Fibroblast of skin of left quadriceps (primary cell): ENCODE results near the gene KCND3.
A peak's percentile ranks its signal among the peaks of the same experiment; 100 is the strongest.
"Not testable (repeated sequence)": the region's sequence is repeated elsewhere in the genome, so short reads cannot be mapped to it uniquely, and the experiment has no call there.

Experiments used
- DNase-seq, 2 experiments: peaks; one replicate each; pipeline ENCODE4 v3.0.0-alpha.2; 2013; ENCODE audit warnings: low read depth in 2 of 2

Gene KCND3

DNA sequence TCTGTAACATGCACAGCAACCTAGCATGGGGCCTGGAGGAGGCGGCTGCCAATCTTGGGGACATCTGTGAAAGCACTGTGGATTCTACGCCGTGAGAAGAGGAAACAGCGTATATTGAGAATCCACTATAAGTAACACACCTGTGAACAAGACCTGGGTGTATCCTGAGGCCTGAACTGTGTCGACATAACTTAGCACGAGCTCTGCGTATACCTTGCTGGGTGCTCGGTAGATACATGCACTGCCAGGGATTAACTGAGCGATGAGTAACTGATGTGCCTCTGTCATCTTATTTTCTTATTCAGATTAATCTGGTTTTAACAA, 175.2 kb downstream of the KCND3 start:
- DNase-seq = no peak

DNA sequence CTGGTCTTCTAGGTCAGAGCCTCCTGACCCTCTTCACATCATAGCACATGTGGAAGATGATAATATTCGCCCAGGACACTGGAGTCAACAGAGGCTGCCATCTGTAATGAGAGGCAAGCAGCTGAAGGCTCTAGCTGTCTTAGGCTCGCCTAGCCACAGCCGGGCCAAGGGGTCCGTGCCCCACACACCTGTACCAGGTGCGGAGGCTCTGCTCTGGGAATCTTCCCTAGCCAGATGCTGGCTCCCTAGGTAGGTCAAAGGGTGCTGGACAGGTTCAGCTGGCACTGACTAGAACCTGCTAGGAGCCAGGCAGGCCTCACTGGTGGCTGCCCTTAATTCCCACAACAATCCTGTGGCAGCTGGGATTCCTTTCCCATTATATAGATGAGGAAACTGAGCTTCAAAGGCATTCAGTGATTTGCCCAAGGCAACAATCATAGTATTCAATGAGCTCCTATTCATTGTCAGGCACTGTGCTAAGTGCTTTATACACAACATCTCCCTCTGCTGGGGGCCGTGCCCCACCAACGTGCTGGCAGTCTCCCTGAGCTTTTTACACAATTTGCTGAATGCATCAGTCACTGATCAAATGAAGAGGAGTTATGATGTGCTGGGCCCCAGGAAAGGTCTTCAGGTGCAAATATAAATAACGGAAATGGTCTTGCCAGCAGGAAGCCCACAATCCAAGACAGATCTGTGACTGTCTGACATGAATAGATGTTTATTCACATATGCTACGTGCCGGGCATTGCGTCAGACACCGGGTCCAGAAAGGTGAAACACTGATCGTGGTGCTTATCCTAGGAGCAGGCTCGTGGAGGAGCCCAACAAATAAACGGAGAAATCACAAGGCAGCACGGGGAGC, 175.8 kb downstream of the KCND3 start:
- no peak for DNase-seq

DNA sequence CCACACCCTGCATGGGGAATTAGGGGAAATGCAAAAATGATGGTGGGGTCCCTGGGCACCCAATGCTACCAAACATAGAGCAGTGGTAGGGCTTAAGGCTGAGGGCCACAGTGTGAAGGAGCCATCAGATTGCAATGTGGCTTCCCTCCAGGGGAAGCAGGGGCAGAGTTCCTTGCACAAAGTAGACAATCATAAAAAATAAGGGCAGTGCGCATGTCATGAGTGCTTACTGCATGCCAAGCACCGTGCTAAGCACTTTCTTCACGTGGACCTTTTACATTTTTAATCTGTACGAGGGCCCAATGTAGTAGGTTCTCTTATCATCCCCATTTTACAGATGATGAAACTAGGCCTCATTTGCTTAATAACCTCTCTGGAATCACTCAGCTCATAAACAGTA, 177.2 kb downstream of the KCND3 start:
- DNase-seq = no peak

DNA sequence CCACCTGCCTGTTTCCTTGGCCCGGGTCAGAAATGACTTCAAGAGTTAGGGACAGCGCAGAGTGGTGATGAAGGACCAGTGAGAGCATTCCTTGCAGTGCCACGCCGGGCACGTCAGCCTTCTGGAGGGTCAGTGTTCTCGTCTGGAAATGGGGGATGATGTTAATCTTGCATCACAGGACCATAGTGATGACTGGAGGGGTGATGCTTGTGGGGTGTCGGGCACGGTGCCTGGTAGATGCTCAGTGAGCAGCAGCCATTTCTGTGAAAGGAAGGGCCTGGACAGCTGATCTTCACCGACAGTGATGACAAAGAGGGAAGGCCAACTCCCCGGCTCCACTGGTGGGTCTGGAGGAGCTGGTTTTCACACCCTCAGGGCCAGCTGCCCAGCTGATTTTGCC, 177.6 kb downstream of the KCND3 start:
- no peak for DNase-seq

DNA sequence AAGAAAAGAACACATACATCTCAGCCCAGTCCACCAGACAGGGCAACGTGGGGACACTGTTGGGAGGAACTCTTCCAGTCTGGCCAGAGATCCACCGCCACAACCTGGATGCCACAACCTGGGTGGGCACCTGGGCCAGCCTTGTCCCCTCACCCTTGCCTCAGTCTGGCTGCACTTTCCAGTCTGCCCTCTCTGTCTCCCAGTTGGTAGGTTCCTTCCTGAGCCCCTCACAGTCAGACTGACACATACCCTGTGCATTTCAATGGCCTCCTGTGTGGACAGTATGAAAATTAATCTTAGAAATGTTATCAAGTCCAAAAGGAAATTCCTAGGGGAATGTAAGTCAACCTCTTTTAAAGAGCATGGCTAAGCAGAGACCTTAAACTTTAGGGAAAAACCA, 184.2 kb downstream of the KCND3 start:
- DNase-seq = no peak

DNA sequence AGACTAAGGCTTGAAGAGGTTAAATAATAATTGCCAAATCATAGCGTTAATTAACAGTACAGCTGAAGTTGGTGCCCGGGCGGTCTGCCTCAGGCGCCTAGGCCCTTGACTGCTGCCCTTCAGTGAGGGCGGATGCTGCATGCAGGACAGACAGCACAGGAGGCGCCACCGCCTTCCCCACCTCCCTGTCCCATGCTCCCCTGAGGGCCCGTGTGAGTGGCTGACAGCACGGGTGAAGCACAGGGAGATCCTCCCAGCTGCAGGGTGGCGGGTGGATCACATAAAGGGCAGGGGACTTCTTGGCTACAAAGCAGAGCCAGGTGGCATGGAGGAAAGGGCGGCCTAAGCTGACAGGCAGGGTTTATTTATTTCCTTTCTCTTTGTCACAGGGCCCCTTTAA, 184.7 kb downstream of the KCND3 start:
- no peak for DNase-seq

DNA sequence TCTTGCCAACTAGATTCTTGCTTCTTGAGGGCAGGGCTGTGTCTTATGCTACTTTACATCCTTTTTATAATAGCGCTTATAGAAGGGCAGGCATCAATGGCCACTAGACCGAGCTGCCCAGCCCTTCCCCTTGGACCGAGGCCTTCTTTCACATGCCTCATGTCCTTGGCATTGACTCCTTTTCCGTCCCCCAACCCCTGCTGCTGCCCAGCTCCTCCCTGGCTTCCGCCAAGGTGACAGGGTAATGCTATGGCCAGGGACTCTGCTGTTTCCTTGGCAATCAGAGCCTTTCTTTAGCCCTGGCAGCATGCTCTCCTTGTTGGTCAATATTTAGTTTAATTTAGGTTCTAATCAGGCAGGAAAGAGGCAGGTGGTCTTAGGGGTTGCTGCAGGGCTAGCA, 185.5 kb downstream of the KCND3 start:
- no peak for DNase-seq

DNA sequence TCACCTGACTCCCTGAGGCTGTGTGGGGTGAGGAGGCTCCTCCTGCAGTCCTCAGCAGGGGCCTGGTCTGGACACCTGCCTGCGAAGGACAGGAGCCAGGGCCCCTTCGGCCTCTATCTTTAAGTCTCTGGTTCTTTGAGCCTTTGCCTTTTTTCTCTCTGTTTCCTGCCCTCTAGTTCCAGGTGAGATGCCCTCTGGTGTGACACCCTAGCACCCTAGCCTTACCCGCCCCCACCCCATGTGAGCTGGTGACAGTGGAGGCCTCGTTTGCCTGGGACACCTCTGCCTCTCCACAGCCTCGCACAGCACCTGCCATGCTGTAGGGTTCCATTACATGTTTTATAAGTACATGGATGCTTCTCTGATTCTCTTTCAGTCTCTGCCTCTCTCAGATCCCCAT, 186.5 kb downstream of the KCND3 start:
- no peak for DNase-seq

DNA sequence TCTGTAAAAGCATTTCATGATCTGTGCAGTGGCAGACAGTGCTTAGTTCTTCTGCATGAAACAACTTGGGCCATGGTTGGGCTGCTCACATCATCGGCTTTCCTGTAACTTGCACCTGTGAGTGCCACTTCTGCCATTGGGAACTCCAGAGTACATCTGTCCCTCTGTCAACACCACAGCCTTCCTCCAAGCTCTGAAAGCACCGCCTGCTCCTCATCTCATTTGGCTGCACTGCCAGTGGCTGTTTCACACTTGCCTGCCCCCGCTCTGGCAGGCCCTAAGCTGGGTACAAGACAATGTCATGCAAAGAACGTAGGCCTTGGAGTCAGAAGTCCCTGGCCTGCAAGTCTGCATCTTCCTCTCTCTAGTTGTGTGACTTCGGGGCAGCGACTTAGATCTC, 187.4 kb downstream of the KCND3 start:
- DNase-seq = no peak

DNA sequence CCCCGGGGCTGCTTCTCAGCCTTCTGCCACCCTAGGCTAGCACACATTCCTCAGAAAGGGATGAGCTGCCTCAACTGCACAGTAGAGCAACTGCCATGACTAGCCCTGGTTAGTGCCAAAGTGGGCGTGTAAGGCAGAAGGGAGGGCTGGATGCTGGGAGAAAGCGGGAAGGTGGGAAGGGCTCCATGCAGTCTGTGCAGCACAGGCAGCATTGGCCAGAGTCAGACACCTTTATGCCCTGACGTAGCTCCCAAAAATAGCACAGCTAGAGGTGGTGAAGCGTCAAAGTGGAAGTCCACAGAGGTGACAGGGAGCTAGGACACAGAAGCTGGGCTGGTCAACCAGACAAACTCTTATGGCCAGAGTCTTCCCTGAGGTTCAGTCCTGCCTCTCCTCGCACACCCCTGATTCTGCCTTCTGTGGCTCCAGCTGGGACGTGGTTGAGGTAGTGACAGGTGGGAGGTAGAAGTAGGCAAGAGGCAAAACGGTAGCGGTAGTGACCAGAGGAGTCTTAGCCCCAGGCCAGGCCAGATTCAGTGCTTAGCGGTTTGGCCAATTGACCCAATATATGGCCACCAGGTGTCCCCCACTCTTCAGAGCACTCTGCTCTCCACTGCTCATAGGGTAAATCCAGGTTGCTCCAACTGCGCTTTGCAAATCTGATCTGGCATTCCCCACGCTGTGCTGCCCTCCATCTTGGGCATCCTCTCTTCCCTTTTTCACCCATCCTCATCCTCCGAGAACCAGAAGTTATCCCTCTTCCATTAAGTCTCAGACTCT, 188.2 kb downstream of the KCND3 start:
- no peak for DNase-seq

DNA sequence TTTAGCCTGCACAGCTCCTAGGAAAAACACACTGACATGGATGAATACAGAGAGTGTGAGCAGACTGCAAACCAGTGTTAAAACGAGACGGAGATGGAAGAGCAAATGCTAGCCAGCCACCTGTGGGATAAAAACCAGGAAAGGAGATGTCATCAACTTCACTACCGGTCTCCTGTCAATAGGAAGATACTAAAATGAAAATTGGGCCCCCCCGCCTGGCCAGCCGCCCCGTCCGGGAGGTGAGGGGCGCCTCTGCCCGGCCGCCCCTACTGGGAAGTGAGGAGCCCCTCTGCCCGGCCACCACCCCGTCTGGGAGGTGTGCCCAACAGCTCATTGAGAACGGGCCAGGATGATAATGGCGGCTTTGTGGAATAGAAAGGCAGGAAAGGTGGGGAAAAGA, 189.7 kb downstream of the KCND3 start:
- not testable (repeated sequence) for DNase-seq

DNA sequence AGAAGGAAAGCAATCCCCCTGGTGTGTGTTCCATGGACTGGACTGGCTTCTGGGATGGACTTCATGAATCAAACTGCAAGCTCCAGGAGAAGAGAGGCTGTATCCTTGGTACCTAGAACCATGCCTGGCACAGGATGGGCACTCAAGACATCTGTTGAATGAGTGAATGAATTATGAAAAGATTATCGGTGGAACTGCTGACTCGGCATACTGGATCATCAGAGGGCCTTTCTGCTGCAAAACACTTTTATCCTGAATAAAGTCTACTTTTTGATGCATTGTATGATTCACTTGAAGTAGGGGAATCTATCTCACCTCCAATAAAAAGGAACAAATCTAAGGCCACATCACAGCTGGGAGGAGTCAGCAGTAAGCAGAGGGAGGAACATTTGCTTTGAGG, 190.9 kb downstream of the KCND3 start:
- DNase-seq = no peak

DNA sequence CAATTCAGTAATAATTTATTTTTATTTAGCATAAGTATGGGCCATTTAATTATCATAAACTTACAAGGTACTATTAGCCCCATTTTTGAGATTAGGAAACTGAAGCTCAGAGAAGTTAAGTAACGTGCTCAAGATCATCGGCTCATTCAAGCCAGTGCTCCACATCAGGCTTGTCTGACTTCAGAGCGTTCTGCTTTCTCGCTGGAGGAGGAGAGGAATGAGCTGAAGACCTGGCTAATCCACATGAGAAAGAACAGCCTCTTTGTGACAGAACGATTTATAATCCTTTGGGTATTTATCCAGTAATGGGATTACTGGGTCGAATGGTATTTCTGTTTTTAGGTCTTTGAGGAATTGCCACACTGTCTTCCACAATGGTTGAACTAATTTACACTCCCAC, 194.1 kb downstream of the KCND3 start:
- no peak for DNase-seq

DNA sequence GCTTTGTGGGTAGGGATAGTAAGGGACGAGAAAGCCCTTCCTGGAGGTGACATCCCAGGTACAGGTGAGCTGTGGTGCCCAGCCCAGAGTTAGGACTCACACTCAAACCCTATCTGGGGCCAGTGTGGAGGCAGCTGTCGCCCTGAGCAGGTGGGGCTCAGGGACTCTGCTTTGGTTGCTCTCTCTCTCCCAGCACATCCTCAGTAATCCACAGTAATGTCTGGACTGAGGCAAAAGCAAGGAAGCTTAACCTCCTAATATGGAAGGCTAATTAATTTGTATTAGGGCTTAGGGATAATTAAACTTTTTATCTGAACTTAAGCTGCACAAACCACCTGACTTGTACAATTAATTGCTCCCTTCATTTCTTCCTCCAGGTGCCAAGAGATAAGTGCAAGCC, 195.5 kb downstream of the KCND3 start:
- no peak for DNase-seq

DNA sequence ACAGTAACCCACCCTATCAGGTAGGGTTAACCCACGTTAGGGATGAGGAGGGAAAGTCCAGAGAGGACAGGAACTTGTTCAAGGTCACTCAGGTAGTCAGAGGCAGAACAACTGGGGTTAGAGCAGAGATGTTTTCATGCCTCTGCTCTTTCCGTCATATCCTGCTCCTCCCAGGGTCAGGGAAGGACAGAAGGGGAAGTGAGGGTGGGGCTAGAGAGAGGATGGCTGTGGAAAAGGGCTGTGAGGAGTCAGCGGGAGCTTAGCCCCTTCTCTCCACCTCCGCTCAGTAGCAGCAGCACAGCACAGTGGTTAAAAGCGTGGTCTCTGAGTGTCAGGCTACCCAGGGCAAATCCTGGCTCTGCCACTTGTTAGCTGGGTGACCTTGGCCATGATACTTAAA, 197.2 kb downstream of the KCND3 start:
- no peak for DNase-seq

DNA sequence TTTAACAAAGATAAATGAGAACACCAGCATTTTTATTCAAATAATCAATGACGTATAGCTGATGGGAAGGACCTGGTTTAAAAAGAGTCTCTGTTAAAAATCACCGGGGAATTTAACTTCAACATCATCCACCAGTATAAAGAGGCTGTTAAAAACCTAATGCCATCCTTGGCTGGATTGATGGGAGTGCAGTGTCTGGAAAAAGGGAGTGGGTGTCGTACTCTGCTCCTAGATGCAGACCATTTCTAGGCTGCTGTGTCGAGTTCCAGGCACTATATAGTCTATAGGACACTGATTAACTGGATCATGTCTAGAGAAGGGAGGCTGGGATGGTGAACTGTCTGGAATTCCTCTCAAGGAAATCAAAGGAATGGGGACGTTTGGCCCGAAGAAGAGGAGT, 197.7 kb downstream of the KCND3 start:
- DNase-seq = no peak

DNA sequence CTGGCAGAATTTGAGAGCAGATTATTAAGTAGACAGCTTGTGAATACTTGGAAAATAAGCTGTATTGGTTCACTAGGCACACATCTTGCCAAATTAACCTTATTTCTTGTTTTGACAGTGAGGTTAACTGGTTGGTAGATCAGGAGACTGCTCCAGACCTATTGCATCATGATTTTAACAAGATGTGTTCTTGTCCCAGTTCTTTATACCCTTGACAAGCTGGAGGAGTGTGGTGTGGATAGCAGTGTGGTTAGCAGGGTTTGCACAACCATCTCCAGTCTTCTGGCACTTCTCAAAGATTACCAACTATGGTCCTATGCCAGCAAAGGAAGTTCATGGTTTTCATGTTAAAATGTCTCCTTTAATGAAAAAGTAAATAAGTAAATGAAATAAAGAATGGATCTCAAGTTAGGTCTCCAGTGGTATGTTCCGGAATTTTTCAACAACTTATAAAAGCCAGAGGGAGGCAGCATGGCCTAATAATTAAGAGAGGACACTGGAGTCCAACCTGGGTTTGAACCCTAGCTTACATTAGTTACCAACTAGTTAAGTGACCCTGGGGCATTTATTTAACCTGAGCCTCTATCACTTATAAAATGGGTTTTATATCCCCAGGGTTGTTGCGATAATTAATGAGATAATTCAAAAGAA, 199.7 kb downstream of the KCND3 start:
- peak; percentile 33 to 38 for DNase-seq

DNA sequence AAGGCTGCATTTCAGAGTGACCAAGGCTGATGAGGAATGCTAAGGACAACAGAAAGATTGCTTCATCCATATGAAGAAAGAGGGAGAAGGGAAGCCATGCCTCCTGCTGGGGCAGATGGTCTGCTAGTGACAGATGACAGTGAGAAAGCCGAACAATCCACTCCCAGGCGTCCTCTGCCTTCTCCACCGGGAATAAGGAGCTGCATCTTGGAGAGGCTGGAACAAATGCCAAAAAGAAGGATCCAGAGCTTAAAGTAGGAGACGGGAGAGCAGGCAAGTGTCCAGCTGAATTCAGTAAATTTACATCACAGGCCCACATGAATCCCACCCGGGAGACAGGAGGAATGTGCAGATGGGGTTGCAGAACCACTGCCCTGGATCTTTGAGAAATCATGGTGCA, 200.3 kb downstream of the KCND3 start:
- DNase-seq = peak; percentile 3 to 4

DNA sequence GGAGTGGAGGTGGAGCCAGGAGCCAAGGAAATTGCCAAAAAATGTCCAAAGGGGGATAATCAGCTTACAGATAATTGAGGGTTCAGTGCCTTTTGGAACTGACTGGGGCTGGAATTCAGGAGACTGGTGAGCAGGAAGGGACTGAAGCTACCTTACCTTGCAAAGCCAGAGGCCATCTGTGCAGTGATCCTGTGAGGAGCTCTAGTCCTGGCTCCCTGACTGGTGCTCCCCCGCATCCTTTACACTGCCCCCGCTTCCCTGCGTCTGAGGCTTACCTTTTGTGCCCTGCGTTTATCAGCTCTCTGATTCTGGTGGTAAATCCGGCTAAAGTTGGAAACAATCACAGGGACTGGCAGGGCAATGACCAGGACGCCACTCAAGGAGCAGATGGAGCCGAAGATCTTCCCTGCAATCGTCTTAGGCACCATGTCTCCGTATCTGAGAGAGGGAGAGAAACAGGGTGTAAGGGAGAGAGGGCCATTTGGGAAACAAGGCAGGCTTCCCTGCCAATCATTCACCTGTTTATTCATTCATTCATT, 202.7 kb downstream of the KCND3 start:
- no peak for DNase-seq

DNA sequence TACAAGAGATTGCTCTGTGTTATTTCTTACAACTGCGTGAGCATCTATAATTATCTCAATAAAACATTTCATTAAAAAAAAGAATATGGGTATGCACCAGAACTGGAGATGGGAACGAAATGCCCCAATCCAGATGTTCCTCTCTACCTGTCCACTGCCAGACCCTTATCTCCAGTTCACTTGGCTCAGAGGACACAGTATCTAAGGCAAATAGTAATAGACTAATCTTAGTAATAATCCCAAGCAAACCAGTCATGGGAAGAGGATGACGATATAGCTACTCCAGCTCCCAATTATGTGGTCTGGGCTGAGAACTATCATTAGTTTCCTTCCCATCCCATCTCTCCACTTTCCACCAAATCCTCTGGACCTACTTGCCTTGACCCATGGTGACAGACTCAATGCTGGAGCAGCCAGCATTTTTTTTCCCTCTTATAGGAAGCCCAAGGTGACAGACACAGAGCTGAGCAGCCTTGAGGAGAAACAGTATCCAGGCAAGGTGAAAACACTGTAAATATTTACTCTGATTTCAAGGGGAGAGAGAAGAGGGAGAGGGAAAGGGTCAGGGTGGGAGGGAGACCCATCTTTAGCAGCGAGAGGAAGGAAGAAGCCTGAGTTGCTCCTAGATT, 205.1 kb downstream of the KCND3 start:
- DNase-seq = no peak

DNA sequence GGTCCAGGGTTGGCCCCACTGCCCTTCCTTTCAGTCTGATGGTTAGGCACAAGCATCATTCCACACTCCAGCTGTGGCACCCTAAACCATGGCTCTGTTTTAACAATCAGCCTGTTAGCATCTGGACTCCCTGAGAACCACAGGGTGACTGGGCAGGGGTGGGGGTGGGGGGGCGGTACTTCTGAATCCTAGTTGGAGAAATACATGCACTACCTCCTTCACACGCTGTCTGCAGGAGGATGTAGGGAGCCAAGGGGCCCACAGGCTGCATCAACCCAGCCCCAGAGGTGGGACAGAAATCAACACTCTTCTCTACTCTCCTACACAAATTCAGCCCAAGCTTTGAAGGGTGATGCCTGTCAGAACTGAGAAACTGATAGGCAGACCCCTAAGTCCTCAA, 209.9 kb downstream of the KCND3 start:
- no peak for DNase-seq

DNA sequence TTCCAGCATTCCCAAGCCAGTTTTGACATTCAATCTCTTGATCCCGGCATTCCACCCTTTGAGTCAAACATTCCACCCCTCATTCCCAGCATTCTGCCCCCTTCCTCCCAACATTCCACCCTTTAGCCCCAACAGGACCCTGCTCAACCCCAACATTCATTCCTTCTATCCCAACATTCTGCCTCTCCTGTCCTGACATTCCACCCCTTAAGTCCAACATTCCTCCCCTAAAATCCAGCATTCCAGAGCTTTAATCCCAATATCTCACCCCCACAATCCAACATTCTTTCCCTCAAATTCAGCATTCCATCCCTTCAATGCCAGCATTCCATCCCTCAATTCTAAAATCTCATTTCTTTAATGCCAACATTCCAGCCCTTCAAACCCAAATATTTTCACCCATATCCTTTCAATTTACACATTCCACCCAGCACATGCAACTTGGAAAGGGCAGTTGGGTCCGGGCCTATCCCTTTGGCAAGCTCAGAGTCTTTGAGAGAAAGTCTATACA, 210.9 kb downstream of the KCND3 start:
- DNase-seq = peak; percentile 75 to 76
